Panc1 (cell line): ENCODE data around the gene GGPS1.

ENCODE experiments used
- CTCF ChIP-seq: fragments of 450-650 bp; IDR thresholded peaks from 2 replicates; pipeline ENCODE4 v1.5.1; 2017; ENCODE audit warnings: mild to moderate bottlenecking
- REST ChIP-seq, 2 experiments: IDR thresholded peaks; 2 replicates each; pipeline ENCODE4 v1.6.1; 2011 to 2012; ENCODE audit warnings: low read depth in 2 of 2, control low read depth in 1 of 2, low read length in 1 of 2, mild to moderate bottlenecking in 1 of 2, moderate library complexity in 1 of 2; ENCODE audit not compliant: insufficient read depth in 1 of 2

- TF ChIP-seq CTCF (no peak), REST (IDR thresholded peaks at IDR 0.05; ENCODE audit: insufficient read depth in 1 of 2, low read depth in 2 of 2, low read length in 1 of 2) (no peak)
These were observed 31.6 kb upstream of the GGPS1 start for GRCh38 chr1:235296729-235297128.
